GM19239 (cell line): ENCODE data around the gene WIPF1.

Experiments
- DNase-seq: peaks from one replicate; pipeline ENCODE4 v3.0.0; 2011; ENCODE audit warnings: low spot score; ENCODE audit not compliant: insufficient read length
- FAIRE-seq: peaks from 2 replicates; lab custom pipeline; 2011; peaks lifted over from hg19 to GRCh38; lab: Jason Lieb, UNC

Gene WIPF1

DNA sequence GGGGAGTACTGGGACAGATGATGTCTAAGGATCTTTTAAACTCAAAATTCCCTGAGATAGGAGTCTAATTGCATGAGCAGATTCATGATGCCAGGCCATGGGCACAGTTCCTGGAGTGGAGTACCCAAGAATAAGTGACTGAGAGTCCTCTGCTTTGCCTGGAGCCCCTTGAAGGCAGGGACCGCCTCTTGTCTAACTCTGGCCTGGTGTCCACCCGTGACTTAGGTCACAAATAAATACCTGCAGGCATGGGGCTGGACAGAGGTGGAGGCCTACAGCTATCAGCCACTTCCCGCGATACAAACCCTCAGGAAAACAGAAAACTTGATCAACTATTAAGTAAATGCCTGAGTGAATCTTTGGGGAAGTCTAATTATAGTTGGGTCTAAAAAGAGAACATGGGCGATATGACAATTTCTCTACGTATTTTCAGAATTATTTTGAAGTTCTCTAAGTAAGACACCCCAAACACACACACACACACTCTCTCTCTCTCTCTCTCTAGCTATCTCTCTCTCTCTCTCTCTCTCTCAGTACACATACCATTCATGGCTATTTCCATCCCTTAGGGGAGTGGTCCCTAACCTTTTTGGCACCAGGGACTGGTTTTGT, 1.8 kb upstream of the WIPF1 start:
- FAIRE-seq (peak; percentile 86), DNase-seq (no peak)

GRCh38 chr2:174597009-174597344, 627 bp downstream of the WIPF1 start:
- DNase-seq (no peak), FAIRE-seq (no peak)

DNA sequence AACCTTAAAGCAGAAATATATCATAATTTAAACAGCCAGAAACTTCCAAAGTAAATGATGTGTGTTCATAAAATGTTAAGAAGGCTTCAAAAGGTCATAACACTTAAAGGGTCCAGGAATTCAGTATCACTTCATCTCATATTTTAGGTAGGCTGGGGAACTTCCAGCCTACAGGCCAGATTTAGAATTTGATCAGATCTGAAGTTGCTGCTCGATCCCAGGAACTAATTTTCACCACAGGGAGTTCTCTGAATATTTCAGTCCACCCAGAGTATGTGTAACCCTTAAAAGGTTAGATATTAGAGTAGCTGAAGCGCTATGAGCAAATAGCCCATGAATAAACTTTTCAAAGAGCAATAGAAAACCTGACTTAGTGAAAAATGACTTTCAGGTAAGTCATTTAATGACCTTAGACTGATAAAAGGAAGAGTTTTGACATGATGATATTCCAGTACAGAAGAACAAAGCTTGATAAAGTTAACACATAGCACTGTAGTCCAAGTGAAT, 1.7 kb downstream of the WIPF1 start:
- FAIRE-seq = peak; percentile 86
- DNase-seq = no peak

DNA sequence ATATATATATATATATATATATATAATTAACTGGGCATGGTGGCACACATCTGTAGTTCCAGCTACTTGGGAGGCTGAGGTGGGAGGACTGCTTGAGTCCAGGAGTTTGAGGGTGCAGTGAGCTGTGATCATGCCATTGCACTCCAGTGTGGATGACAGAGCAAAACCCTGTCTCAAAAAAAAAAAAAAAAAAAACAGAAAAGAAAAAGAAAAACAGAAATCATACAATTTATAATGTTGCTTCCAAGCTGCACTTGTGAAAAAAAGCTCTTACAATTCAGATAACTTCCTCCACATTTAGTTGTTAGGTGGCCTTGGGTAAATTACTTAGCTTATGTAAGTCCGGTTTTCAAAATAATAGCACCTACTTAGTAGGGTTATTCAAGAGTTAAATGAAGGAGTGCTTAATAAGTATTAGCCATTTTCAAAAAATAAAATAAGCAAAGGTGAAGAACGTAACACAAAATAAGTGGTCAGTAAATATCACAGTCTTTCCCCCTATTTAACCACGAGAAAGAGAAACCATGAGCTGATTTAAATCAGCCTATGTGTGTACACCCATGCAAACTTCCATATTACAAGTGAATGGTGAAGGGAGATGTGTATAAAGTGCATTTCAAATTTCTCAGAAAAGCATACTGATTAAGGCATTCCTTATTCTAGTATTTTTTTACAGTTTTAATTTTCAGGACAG, 2.3 kb downstream of the WIPF1 start:
- DNase-seq = no peak
- peak; percentile 49 for FAIRE-seq

GRCh38 chr2:174594456-174594855, 3.1 kb downstream of the WIPF1 start:
- FAIRE-seq (no peak), DNase-seq (no peak)

- DNase-seq = peak; percentile 47
- peak; percentile 97 for FAIRE-seq
Measured at GRCh38 chr2:174593574-174594203, 3.9 kb downstream of the WIPF1 start.

DNA sequence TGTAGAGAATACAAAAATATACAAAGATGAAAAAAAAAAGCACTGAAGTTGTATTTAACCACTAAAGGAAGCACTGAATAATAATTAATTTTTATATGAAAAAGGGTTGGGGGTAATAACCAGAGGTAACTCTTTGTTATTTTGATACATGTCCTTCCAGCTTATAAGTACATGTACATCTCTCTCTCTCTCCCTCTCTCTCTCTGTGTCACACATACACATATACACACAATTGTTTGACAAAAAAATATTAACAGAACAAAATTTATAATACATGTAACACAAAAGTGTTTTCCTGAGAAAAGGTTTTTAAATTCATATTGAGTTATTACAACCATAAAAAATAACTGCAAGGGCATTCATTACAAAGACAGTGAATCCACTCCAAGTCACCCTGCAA, 4.6 kb downstream of the WIPF1 start:
- no peak for DNase-seq

GRCh38 chr2:174591740-174592139, 5.9 kb downstream of the WIPF1 start:
- no peak for DNase-seq
- peak; percentile 40 for FAIRE-seq

More for the DNA sequence above, 4.6 kb downstream of the WIPF1 start:
- FAIRE-seq = no peak

DNA sequence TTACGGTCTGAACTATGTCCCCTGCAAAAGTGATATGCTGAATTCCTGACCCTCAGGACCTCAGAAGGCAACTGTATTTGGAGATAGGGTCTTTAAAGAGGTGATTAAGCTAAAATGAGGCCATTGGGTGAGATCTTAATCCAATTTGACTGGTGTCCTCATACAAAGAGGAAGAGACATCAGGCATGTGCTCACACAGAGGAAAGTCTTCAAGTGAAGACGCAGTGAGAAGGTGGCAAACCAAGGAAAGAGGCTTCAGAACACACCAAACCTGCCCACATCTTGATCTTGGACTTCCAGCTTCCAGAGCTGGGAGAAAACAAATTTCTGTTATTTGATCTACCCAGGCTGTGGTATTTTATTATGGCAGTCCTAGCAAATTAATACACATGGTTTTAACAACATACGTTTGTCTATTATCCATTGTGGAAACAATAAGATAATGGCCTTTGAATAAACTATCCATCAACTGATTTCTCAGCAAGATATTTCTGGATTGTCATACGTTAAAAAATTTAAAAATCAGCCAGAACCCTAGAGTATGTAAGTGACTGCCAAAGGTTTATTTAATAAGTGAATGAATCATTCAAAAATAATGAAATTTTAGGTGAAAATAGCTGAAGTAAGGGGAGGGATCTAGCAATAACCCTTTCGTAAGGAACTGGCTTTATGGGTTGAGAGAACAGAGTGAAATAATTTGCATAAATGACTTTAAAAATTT, 6.5 kb downstream of the WIPF1 start:
- FAIRE-seq = peak; percentile 66
- DNase-seq = no peak

DNA sequence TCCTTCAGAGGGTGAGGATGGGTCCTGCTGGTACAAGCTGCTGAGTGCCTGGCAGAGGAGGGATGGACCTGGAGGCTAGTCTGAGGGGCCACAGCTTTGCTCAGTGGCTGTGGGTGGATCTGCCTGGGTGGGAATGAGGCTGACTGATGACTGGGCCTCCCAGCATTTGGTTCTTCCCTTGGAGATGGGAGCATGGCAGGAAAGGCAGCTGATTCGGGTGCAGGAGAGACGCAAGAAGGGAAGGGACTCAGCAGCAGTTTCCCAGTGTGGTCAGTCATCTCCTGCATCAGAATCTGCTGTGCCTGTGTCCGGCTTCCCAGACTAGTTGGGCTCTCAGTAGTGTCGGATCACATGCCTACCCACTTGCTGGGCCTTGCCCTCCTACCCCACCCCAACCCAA, 7.3 kb downstream of the WIPF1 start:
- DNase-seq (no peak), FAIRE-seq (no peak)

GRCh38 chr2:174589334-174589733, 8.3 kb downstream of the WIPF1 start:
- DNase-seq = no peak
- no peak for FAIRE-seq

GRCh38 chr2:174588463-174588862, 9.1 kb downstream of the WIPF1 start:
- FAIRE-seq (no peak), DNase-seq (no peak)

- FAIRE-seq = no peak
- DNase-seq = no peak
Measured at GRCh38 chr2:174587579-174587978, 10.0 kb downstream of the WIPF1 start.

DNA sequence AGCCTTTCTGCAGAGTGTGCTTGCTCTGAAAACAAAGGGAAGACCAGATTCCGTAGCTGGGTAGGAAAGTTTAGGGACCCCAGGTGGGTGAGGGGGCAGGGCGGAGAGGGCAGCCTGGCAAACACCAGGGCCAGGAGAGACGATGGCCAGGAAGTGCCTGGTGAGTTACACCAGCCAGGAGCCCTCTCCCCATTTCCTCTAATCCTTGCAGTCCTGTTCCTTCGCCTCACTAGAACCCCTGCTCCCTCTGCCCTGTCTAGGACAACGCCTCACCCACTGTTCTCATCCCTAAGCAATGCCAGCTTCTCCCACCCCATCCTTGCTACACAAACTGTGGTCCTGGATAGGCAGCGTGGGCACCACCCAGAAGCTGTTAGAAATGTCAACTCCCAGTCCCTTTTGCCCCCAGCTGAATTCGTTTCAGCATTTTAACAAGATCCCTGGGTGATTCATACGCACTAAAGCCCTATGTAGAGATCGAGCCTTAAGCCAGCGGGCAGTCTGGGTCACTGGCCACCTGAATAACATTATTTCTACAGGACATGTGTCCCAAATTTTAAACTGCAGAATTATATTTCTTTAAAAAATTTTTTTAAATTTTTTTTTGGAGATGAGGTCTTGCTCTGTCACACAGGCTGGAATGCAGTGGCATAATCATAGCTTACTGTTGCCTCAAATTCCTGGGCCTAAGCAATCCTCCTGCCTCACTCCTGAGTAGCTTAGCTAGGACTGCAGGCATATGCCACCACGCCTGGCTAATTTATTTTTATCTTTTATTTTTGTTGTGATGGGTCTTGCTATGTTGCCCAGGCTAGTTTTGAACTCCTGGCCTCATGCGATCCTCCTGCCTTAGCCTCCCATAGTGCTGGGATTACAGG, 10.9 kb downstream of the WIPF1 start:
- no peak for FAIRE-seq
- no peak for DNase-seq

DNA sequence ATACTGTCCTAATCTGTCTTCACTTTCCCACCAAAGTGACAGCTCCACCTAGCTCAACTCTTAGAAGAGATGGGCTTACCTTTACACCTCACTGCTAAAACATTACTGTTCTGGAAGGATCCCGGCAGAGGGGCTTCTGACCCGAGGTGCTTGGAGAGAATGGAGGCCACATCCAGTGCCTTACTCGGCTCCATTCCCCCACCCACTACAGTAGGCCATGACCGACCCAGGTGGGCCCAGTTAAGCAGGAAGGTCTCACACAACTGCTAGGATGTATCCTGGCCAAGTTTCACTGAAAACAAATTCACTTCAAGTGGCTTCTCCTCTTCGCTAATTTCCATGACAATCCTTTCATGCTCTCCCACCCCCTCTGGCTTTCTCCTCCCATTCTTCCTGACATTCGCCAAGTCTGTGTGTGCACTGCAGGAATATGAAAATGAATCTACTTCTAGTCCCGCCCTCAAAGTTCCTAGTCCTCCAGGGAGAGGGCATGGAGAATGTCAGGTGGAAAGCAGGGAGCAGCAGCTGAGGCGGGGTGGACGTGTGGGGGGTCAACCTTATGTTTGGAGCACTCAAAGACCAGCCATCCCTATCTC, 11.8 kb downstream of the WIPF1 start:
- DNase-seq (no peak), FAIRE-seq (no peak)

GRCh38 chr2:174585146-174585545, 12.5 kb downstream of the WIPF1 start:
- no peak for DNase-seq
- no peak for FAIRE-seq

GRCh38 chr2:174581491-174581890, 16.1 kb downstream of the WIPF1 start:
- DNase-seq (no peak), FAIRE-seq (peak; percentile 71)

DNA sequence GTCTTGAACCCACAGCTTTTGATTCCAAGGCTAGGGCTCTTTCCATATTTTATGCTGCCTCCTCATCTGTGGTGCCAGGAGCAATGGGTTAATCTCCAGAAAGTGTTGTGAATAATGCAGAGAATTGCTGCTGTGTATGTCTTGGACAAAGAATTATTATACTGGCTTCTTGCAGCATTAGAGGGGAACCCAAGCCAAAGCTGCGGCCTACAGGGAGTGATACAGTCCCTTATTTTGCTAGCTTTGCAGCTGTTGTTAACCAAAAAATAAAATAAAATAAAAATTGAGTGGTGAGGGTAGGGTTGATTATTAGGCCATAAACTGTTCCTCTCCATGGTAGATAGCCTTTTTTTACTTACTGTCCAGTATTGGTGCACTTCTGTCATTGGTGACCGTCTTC, 16.7 kb downstream of the WIPF1 start:
- DNase-seq (no peak), FAIRE-seq (no peak)

DNA sequence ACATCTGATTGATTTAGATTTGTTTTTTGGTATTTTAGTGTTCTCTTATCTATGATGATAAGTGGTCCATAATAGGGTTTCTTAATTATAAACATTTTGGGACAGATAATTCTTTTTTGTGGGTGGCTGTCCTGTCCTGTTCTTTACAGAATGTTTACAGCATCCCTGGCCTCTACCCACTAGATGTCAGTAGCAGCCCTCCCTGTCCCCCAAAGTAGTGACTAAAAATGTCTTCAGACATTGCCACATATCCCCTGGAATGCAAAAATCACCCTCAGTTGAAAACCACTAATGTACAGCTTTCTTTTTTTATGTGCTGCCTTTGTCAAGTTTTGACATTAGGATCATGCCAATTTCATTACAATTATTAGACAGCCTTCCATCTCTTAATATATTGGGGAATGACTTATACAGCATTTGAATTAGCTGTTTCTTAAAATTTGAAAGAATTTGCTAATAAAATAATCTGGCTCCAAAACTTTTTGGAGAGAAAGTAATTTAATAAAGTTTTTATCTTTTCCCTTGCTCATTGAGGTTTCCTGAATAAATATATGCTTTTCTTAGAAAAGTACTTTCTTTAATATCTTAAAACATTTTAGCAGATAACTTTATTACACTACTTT, 19.5 kb downstream of the WIPF1 start:
- DNase-seq = no peak
- peak; percentile 75 for FAIRE-seq
